ENCODE measurements around the gene STARD3. TPM values are rescaled to one million over a fixed set of nuclear protein-coding genes. Genes with fewer than 3 reads are reported as not detected.

The STARD3 gene
- total RNA-seq, 2 donors from 2014 or later: 60.3 to 60.5 TPM

GRCh38 chr17:39634384-39634871, 2.5 kb upstream of the STARD3 start:
- Mint-ChIP-seq H3K9me3 (no peaks in the 10 kb centered on the region), H3K4me1 (peaks cover 39% of the 10 kb centered on the region), H3K4me3 (no peak overlapping the region), H3K36me3 (ENCODE audit: low read depth) (no peaks in the 10 kb centered on the region), H3K27ac (no peak overlapping the region), H3K27me3 (ENCODE audit: insufficient read depth) (peaks cover 5% of the 10 kb centered on the region)
- 56% methylated on average over 2 of the region's 2 CpGs; no CpG with 5 or more reads in 1 of the 2 experiments for WGBS, 2 experiments (ENCODE audit: insufficient coverage in 1 of 2, insufficient read length in 1 of 2)
- H3K4me1 ChIP-seq (ENCODE audit: control insufficient read depth, insufficient read depth, low read length): no peaks in the 10 kb centered on the region
- H3K27ac ChIP-seq (ENCODE audit: low read depth, low read length): no peak overlapping the region
- no peaks in the 10 kb centered on the region for H3K36me3 ChIP-seq (ENCODE audit: control insufficient read depth, insufficient read depth, low read length)
- no peaks in the 10 kb centered on the region for H3K27me3 ChIP-seq (ENCODE audit: control insufficient read depth, insufficient read depth, low read length, poor library complexity, severe bottlenecking)
- no peak overlapping the region for H3K4me3 ChIP-seq (ENCODE audit: low read length)
- H3K9me3 ChIP-seq (ENCODE audit: control insufficient read depth, low read length): no peaks in the 10 kb centered on the region
- no peak overlapping the region for H3K9ac ChIP-seq (ENCODE audit: extremely low read depth, low read length, poor library complexity, severe bottlenecking)
- TF ChIP-seq, protein P1, sequence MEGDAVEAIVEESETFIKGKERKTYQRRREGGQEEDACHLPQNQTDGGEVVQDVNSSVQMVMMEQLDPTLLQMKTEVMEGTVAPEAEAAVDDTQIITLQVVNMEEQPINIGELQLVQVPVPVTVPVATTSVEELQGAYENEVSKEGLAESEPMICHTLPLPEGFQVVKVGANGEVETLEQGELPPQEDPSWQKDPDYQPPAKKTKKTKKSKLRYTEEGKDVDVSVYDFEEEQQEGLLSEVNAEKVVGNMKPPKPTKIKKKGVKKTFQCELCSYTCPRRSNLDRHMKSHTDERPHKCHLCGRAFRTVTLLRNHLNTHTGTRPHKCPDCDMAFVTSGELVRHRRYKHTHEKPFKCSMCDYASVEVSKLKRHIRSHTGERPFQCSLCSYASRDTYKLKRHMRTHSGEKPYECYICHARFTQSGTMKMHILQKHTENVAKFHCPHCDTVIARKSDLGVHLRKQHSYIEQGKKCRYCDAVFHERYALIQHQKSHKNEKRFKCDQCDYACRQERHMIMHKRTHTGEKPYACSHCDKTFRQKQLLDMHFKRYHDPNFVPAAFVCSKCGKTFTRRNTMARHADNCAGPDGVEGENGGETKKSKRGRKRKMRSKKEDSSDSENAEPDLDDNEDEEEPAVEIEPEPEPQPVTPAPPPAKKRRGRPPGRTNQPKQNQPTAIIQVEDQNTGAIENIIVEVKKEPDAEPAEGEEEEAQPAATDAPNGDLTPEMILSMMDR (conservative IDR thresholded peaks at IDR 0.05): peak; percentile 91
- no peak for DNase-seq

- H3K9me3 Mint-ChIP-seq: no peaks in the 10 kb centered on the region
- H3K4me1 ChIP-seq (ENCODE audit: control insufficient read depth, insufficient read depth, low read length): no peaks in the 10 kb centered on the region
- H3K9me3 ChIP-seq (ENCODE audit: control insufficient read depth, low read length): no peaks in the 10 kb centered on the region
- 84 to 93% methylated on average over 4 to 8 of the region's 8 CpGs for WGBS, 2 experiments (ENCODE audit: insufficient coverage in 1 of 2, insufficient read length in 1 of 2)
- H3K27me3 ChIP-seq (ENCODE audit: control insufficient read depth, insufficient read depth, low read length, poor library complexity, severe bottlenecking): no peaks in the 10 kb centered on the region
- DNase-seq: peak; percentile 83
- no peak overlapping the region for H3K9ac ChIP-seq (ENCODE audit: extremely low read depth, low read length, poor library complexity, severe bottlenecking)
- no peaks in the 10 kb centered on the region for H3K36me3 Mint-ChIP-seq (ENCODE audit: low read depth)
- TF ChIP-seq, protein P1 (conservative IDR thresholded peaks at IDR 0.05): no peak
- H3K4me3 Mint-ChIP-seq: no peak overlapping the region
- peaks cover 5% of the 10 kb centered on the region for H3K27me3 Mint-ChIP-seq (ENCODE audit: insufficient read depth)
- H3K4me3 ChIP-seq (ENCODE audit: low read length): no peak overlapping the region
- no peak overlapping the region for H3K27ac Mint-ChIP-seq
- no peaks in the 10 kb centered on the region for H3K36me3 ChIP-seq (ENCODE audit: control insufficient read depth, insufficient read depth, low read length)
- peaks cover 39% of the 10 kb centered on the region for H3K4me1 Mint-ChIP-seq
- H3K27ac ChIP-seq (ENCODE audit: low read depth, low read length): no peak overlapping the region
These were observed 1.2 kb upstream of the STARD3 start for GRCh38 chr17:39635614-39636176.

DNA sequence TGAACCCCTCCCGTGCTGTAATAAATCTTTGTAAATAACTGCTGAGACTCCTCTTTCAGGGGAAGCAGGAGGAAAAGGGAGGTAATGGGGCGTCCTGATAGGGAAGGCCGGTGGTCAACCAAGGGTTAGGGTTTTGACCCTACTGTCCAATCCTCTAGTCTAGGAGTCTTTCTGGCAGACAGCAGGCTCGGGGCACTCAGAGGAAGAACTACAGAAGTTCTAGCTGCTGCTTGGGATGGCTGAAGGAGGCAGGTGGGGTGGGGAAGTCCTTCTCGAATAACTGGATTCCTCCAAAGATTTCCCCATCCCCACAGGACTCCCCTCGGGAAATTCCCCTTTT, 387 bp upstream of the STARD3 start:
- H3K4me1 Mint-ChIP-seq: peaks cover 33% of the 10 kb centered on the region
- DNase-seq: no peak
- no peaks in the 10 kb centered on the region for H3K9me3 ChIP-seq (ENCODE audit: control insufficient read depth, low read length)
- peaks cover 3% of the 10 kb centered on the region for H3K27me3 Mint-ChIP-seq (ENCODE audit: insufficient read depth)
- H3K27ac ChIP-seq (ENCODE audit: low read depth, low read length): no peak overlapping the region
- peak overlapping the region; percentile 84 for H3K4me3 ChIP-seq (ENCODE audit: low read length)
- H3K4me1 ChIP-seq (ENCODE audit: control insufficient read depth, insufficient read depth, low read length): no peaks in the 10 kb centered on the region
- H3K36me3 Mint-ChIP-seq (ENCODE audit: low read depth): no peaks in the 10 kb centered on the region
- peak overlapping the region; percentile 86 for H3K4me3 Mint-ChIP-seq
- TF ChIP-seq, protein P1 (conservative IDR thresholded peaks at IDR 0.05): no peak
- H3K27ac Mint-ChIP-seq: peak overlapping the region; percentile 52
- H3K36me3 ChIP-seq (ENCODE audit: control insufficient read depth, insufficient read depth, low read length): no peaks in the 10 kb centered on the region
- WGBS, 2 experiments (ENCODE audit: insufficient coverage in 1 of 2, insufficient read length in 1 of 2): 17 to 60% methylated on average over 1 to 6 of the region's 6 CpGs
- no peaks in the 10 kb centered on the region for H3K9me3 Mint-ChIP-seq
- H3K9ac ChIP-seq (ENCODE audit: extremely low read depth, low read length, poor library complexity, severe bottlenecking): no peak overlapping the region
- H3K27me3 ChIP-seq (ENCODE audit: control insufficient read depth, insufficient read depth, low read length, poor library complexity, severe bottlenecking): no peaks in the 10 kb centered on the region
